Right lobe of liver (tissue), 4 donors: Measurements from ENCODE around the gene COL6A5.

Experiments used
- CTCF ChIP-seq, 4 donors: fragments of 200-600 bp in 3 of 4; fragments of 450-650 bp in 1 of 4; IDR thresholded peaks; one replicate each; pipeline versions ENCODE4 v1.5.1 to v1.8.0; 2016 to 2022; ENCODE audit warnings: antibody characterized with exemption in 4 of 4, mild to moderate bottlenecking in 2 of 4
- POLR2A ChIP-seq: fragments of 450-650 bp; IDR thresholded peaks from one replicate; pipeline ENCODE4 v1.6.1; 2017; ENCODE audit warnings: antibody characterized with exemption, mild to moderate bottlenecking
- donor health status: DM: no; HTN: no; CAD: no.
- donor health status: DM: no; HTN: no; CAD: no.
- donor health status: DM: no; HTN: yes; CAD: no.

GRCh38 chr3:130491431-130491830 is 146.0 kb downstream of the COL6A5 start:
- no peak for TF ChIP-seq CTCF (IDR thresholded peaks at IDR 0.05)
- no peak for TF ChIP-seq POLR2A
